ENCODE results near the gene GEMIN2.

GEMIN2 gene

DNA sequence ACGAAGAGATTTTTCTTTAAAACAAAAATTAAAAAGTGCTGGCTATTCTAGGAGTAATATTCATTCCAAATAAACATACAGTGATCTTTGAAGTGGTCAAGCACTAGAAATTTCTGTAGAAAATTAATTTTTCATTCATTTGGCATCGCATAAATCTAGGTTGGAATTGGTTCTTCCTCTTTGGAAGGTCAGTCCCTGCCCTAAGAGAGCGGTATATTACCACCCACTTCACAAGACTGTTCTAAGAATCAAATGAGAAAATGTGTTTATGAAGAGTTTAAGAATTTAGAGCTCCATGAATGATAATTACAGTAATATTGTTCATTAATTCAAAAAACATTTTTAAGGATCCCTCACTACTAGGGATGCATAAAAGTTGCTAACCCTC is 444 bp upstream of the GEMIN2 start:
- TF ChIP-seq, protein P1, sequence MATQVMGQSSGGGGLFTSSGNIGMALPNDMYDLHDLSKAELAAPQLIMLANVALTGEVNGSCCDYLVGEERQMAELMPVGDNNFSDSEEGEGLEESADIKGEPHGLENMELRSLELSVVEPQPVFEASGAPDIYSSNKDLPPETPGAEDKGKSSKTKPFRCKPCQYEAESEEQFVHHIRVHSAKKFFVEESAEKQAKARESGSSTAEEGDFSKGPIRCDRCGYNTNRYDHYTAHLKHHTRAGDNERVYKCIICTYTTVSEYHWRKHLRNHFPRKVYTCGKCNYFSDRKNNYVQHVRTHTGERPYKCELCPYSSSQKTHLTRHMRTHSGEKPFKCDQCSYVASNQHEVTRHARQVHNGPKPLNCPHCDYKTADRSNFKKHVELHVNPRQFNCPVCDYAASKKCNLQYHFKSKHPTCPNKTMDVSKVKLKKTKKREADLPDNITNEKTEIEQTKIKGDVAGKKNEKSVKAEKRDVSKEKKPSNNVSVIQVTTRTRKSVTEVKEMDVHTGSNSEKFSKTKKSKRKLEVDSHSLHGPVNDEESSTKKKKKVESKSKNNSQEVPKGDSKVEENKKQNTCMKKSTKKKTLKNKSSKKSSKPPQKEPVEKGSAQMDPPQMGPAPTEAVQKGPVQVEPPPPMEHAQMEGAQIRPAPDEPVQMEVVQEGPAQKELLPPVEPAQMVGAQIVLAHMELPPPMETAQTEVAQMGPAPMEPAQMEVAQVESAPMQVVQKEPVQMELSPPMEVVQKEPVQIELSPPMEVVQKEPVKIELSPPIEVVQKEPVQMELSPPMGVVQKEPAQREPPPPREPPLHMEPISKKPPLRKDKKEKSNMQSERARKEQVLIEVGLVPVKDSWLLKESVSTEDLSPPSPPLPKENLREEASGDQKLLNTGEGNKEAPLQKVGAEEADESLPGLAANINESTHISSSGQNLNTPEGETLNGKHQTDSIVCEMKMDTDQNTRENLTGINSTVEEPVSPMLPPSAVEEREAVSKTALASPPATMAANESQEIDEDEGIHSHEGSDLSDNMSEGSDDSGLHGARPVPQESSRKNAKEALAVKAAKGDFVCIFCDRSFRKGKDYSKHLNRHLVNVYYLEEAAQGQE (IDR thresholded peaks at IDR 0.05; ENCODE audit: insufficient read depth in 1 of 2, low read depth in 2 of 2, low read length in 2 of 2) = no peak
- TF ChIP-seq FOXP2 (optimal IDR thresholded peaks at IDR 0.05; ENCODE audit: borderline replicate concordance, extremely low read depth, extremely low read length, insufficient read depth) (no peak), POLR2AphosphoS5 (IDR thresholded peaks at IDR 0.05; ENCODE audit: low read depth, low read length) (no peak), TAF1 (IDR thresholded peaks at IDR 0.05; ENCODE audit: borderline replicate concordance, insufficient read depth, low read length) (no peak), SIN3A (IDR thresholded peaks at IDR 0.05; ENCODE audit: borderline replicate concordance, insufficient read depth, low read length) (no peak)

DNA sequence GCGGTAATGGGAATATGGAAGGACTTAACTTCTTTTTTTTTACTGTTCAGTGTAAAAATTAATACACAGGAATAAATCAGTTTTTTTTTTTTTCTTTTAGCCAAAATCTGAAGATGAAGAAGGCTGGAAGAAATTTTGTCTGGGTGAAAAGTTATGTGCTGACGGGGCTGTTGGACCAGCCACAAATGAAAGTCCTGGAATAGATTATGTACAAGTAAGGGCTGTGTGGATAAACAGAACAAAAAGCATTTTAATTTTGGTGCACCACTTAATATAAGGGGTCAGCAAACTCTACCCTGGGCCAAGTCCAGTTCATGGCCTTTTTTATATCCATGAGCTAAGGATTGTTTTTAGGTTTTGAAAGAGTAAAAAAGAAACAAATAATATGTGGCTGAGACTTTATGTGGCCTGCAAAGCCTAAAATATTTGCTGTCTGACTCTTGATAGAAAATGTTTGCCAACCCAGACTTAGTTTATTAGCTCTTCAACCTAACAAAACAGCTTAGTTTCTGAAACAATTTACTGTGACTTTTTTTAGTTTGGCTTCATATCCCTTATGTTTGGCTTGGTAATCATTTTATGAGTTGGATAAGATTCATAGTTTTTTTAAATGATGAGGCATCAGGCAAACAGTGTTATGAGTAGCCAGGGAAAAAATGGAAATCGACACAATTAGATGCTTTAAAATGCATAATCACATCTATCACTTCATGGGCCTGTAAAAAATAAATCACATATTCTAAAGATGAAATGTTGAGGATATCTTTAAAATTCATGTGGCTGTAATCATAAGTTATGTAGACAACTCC is 8.4 kb downstream of the GEMIN2 start:
- TF ChIP-seq SIN3A (IDR thresholded peaks at IDR 0.05; ENCODE audit: borderline replicate concordance, insufficient read depth, low read length) = no peak
- TF ChIP-seq FOXP2 (optimal IDR thresholded peaks at IDR 0.05; ENCODE audit: borderline replicate concordance, extremely low read depth, extremely low read length, insufficient read depth) = no peak
- TF ChIP-seq TAF1 (IDR thresholded peaks at IDR 0.05; ENCODE audit: borderline replicate concordance, insufficient read depth, low read length) = no peak
- no peak for TF ChIP-seq POLR2AphosphoS5 (IDR thresholded peaks at IDR 0.05; ENCODE audit: low read depth, low read length)
- TF ChIP-seq, protein P1 (IDR thresholded peaks at IDR 0.05; ENCODE audit: insufficient read depth in 1 of 2, low read depth in 2 of 2, low read length in 2 of 2) = no peak

DNA sequence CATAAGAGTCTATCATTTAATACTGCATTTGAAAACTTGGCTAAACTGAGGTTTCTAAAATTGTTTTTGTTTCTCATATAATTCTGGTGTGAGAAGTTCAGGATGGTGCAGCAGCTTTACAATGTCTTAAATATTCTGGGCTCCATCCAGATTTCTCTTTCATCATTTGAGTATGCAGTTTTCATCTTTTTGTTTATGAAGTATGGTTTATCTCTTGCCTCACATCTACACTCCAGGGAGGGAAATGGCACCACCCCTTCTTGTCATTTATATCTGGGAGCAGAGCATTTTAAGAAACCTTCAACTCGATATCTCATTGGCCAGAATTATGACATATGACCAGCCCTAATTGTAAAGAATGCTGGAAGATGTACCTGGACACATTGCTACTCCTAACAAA is 24.3 kb downstream of the GEMIN2 start:
- TF ChIP-seq TAF1 (IDR thresholded peaks at IDR 0.05; ENCODE audit: borderline replicate concordance, insufficient read depth, low read length) = no peak
- no peak for TF ChIP-seq SIN3A (IDR thresholded peaks at IDR 0.05; ENCODE audit: borderline replicate concordance, insufficient read depth, low read length)
- TF ChIP-seq POLR2AphosphoS5 (IDR thresholded peaks at IDR 0.05; ENCODE audit: low read depth, low read length) = no peak
- no peak for TF ChIP-seq FOXP2 (optimal IDR thresholded peaks at IDR 0.05; ENCODE audit: borderline replicate concordance, extremely low read depth, extremely low read length, insufficient read depth)
- TF ChIP-seq, protein P1 (IDR thresholded peaks at IDR 0.05; ENCODE audit: insufficient read depth in 1 of 2, low read depth in 2 of 2, low read length in 2 of 2) = no peak

DNA sequence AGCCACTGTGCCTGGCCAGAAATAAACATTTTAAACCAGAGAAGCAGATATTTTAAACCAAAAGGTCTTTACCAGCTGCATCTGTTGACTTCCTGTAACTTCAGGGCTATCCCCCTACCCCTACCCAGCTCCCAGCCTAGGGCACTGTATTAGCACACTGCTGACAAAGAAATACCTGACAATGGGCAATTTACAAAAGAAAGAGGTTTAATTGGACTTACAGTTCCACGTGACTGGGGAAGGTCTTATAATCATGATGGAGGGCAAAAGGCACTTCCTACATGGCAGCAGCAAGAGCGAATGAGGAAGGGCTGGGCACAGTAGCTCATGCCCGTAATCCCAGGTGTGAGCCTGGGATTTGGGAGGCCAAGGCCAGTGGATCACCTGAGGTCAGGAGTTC is 26.0 kb downstream of the GEMIN2 start:
- TF ChIP-seq POLR2AphosphoS5 (IDR thresholded peaks at IDR 0.05; ENCODE audit: low read depth, low read length) (no peak), SIN3A (IDR thresholded peaks at IDR 0.05; ENCODE audit: borderline replicate concordance, insufficient read depth, low read length) (no peak), FOXP2 (optimal IDR thresholded peaks at IDR 0.05; ENCODE audit: borderline replicate concordance, extremely low read depth, extremely low read length, insufficient read depth) (no peak), TAF1 (IDR thresholded peaks at IDR 0.05; ENCODE audit: borderline replicate concordance, insufficient read depth, low read length) (no peak)
- TF ChIP-seq, protein P1 (IDR thresholded peaks at IDR 0.05; ENCODE audit: insufficient read depth in 1 of 2, low read depth in 2 of 2, low read length in 2 of 2) = no peak
